H7 (cell line): ENCODE data around the gene ASCC2. TPM values are rescaled to one million over a fixed set of nuclear protein-coding genes. Genes with fewer than 3 reads are reported as not detected.

Experiments
- DNase-seq: peaks from one replicate; pipeline ENCODE4 v3.0.0; 2012
- H3K27me3 ChIP-seq: 2 replicates; pipeline ENCODE4 v1.6.0; 2011; ENCODE audit warnings: mild to moderate bottlenecking, low read length; ENCODE audit not compliant: control insufficient read depth, insufficient read depth
- H3K36me3 ChIP-seq: replicated peaks from 2 replicates; pipeline ENCODE4 v1.5.1; 2011; ENCODE audit warnings: low read length; ENCODE audit not compliant: control insufficient read depth, insufficient read depth
- H3K4me3 ChIP-seq: 2 replicates; pipeline ENCODE4 v1.5.1; 2011; ENCODE audit warnings: low read depth, mild to moderate bottlenecking, control low read depth, low read length, moderate library complexity; ENCODE audit not compliant: insufficient read depth
- total RNA-seq: library from RNA; depleted of rRNA; stranded (reverse); fragments of >200 nt; shearing (Covaris generic); gene quantifications from 2 replicates; pipeline ENCODE4 v1.2.3, GENCODE V29; 2014

The ASCC2 gene
- total RNA-seq, 1 experiment from 2014 or later: 26.7 TPM

DNA sequence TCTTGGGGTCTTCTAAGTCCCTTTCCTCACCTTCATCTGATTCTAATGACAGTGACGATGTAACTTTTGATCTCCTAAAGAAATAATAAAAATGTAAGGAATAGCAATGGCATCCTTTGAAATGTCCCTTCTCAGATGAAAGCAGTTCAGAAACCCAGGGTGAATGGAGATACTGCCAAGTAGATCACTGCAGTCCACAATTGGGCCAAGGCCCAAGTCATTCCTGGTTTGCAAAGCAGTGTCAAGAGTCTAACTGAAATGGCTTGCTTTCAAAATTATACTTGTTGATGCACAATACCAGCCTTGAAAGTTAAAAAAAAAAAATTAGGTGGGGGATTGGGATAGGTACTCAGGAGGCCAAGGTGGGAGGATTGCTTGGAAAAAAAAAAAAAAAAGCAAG, 20.4 kb downstream of the ASCC2 start:
- Histone ChIP-seq H3K27me3 (no peaks in the 10 kb centered on the region), H3K4me3 (no peak overlapping the region), H3K36me3 (peaks cover 14% of the 10 kb centered on the region)
- no peak for DNase-seq

DNA sequence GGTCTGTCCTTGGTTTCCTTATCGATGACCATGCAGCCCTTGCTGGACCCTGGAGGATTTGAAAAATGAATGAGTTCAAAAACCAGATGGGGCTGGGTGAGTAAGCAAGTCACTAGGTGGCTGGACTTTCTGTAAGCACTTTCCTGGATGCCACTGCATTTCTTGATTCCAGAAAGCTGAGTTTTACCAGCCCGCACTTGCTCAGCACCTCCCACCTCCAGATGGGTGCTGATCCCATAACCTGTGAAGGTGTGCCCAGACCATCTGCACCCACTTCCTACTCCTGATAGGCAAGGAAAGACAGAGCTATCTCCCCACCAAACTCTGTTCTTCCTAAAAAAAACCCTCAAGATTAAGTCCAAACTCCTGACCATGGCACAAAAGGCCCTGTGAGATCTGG, 21.1 kb downstream of the ASCC2 start:
- no peak for DNase-seq
- H3K36me3 ChIP-seq: peaks cover 15% of the 10 kb centered on the region
- H3K4me3 ChIP-seq: no peak overlapping the region
- no peaks in the 10 kb centered on the region for H3K27me3 ChIP-seq

DNA sequence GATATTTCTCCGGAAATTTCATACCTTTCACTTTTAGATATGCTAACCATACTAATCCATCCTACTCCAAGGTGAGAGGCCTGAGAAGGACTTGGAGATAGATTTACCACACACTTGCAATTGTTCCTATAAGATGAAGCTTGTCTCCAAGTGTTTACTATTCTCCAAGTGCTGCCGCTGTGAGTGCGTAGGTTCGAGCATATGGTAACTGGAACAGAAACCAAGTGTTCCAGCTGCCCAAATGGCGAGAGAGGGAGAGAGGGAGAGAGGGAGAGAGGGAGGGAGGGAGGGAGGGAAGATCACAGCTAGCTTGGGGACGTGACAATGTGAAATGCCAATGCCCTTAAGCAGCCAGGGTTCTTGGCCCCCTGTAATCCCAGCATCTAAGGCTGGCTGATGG, 21.5 kb downstream of the ASCC2 start:
- no peak for DNase-seq
- H3K4me3 ChIP-seq: no peak overlapping the region
- H3K27me3 ChIP-seq: no peaks in the 10 kb centered on the region
- peaks cover 14% of the 10 kb centered on the region for H3K36me3 ChIP-seq

- H3K4me3 ChIP-seq: no peak overlapping the region
- no peak for DNase-seq
- no peaks in the 10 kb centered on the region for H3K27me3 ChIP-seq
- H3K36me3 ChIP-seq: peaks cover 11% of the 10 kb centered on the region
Measured at GRCh38 chr22:29816128-29816527, 21.9 kb downstream of the ASCC2 start.

- Histone ChIP-seq H3K4me3 (no peak overlapping the region), H3K27me3 (no peaks in the 10 kb centered on the region), H3K36me3 (peaks cover 11% of the 10 kb centered on the region)
- no peak for DNase-seq
Measured at GRCh38 chr22:29815580-29815979, 22.5 kb downstream of the ASCC2 start.

- DNase-seq: no peak
- H3K36me3 ChIP-seq: peaks cover 11% of the 10 kb centered on the region
- no peaks in the 10 kb centered on the region for H3K27me3 ChIP-seq
- H3K4me3 ChIP-seq: no peak overlapping the region
Measured at GRCh38 chr22:29814003-29814402, 24.1 kb downstream of the ASCC2 start.

- Histone ChIP-seq H3K36me3 (peaks cover 9% of the 10 kb centered on the region), H3K27me3 (no peaks in the 10 kb centered on the region), H3K4me3 (no peak overlapping the region)
- DNase-seq: peak; percentile 56
Measured at GRCh38 chr22:29813563-29813962, 24.5 kb downstream of the ASCC2 start.

- H3K36me3 ChIP-seq: peaks cover 9% of the 10 kb centered on the region
- no peaks in the 10 kb centered on the region for H3K27me3 ChIP-seq
- no peak for DNase-seq
- no peak overlapping the region for H3K4me3 ChIP-seq
Measured at GRCh38 chr22:29813126-29813525, 24.9 kb downstream of the ASCC2 start.

DNA sequence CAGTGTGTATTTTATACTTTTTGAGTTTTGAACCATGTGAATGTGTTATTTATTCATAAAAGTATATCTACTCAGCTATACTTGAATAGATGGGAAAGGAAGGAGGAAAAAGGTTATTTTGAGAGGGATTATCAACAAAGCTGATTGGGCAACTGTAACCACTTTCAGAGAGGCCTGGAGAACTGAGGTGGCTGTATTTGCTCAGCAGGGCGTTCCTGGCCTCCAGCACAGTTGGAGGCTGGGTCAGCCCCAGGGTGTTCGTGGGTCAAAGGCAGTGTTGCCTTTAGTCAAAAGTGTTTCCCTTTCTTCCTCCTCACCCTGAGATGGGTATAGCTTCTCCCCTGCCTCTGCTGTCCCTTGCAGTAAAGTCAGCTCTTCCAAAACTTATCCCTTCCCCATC, 26.7 kb downstream of the ASCC2 start:
- DNase-seq: no peak
- Histone ChIP-seq H3K36me3 (peaks cover 15% of the 10 kb centered on the region), H3K27me3 (no peaks in the 10 kb centered on the region), H3K4me3 (no peak overlapping the region)

GRCh38 chr22:29810216-29810615, 27.9 kb downstream of the ASCC2 start:
- no peak for DNase-seq
- Histone ChIP-seq H3K4me3 (no peak overlapping the region), H3K36me3 (peaks cover 24% of the 10 kb centered on the region), H3K27me3 (no peaks in the 10 kb centered on the region)

- H3K36me3 ChIP-seq: peaks cover 18% of the 10 kb centered on the region
- no peaks in the 10 kb centered on the region for H3K27me3 ChIP-seq
- DNase-seq: no peak
- no peak overlapping the region for H3K4me3 ChIP-seq
Measured at GRCh38 chr22:29806196-29806595, 31.9 kb downstream of the ASCC2 start.

- Histone ChIP-seq H3K36me3 (peaks cover 24% of the 10 kb centered on the region), H3K27me3 (no peaks in the 10 kb centered on the region), H3K4me3 (no peak overlapping the region)
- DNase-seq: no peak
Measured at GRCh38 chr22:29804985-29805384, 33.1 kb downstream of the ASCC2 start.

- no peak for DNase-seq
- peaks cover 28% of the 10 kb centered on the region for H3K36me3 ChIP-seq
- H3K27me3 ChIP-seq: no peaks in the 10 kb centered on the region
- H3K4me3 ChIP-seq: no peak overlapping the region
Measured at GRCh38 chr22:29803190-29803589, 34.9 kb downstream of the ASCC2 start.

DNA sequence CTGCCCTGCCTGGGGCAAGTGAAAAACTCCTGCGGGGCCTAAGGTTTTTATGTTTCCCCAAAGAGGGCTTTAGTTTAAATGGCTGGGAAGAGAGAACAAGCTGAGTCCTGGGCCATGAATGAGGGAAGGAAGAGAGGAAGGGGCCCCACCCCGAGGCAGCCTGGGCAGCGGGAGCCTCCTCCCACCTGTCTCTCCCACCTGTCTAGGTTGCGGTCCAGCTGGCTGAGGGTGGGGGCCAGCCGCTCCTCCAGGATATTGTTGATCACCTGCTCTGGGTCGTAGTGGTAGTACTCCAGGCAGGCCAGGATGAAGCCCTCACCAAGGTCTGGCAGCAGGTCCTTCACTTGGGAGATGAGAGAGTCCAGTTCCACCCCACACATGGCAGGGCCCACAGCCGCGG, 36.3 kb downstream of the ASCC2 start:
- Histone ChIP-seq H3K27me3 (no peaks in the 10 kb centered on the region), H3K4me3 (no peak overlapping the region), H3K36me3 (peaks cover 25% of the 10 kb centered on the region)
- no peak for DNase-seq

DNA sequence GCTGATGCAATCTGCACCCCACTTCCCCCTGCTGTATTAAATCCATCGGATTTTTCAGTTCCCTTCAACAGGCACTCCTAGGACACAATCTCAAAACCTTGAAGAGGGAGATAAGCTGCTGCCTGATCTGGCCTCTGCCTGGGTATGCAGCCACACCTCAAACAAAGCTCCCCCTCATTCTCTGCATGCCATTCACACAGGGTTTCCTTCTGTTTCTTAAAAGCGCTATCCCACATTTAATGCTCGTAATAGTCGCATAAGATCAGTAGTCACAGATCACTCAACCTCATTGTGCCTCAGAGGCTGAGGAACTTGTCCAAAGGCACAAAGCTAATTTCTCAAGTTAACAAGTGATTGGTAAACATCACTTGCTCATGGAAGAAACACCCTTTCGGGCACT, 36.9 kb downstream of the ASCC2 start:
- no peak overlapping the region for H3K4me3 ChIP-seq
- no peaks in the 10 kb centered on the region for H3K27me3 ChIP-seq
- peaks cover 19% of the 10 kb centered on the region for H3K36me3 ChIP-seq
- DNase-seq: no peak

- Histone ChIP-seq H3K4me3 (no peak overlapping the region), H3K36me3 (peaks cover 11% of the 10 kb centered on the region), H3K27me3 (no peaks in the 10 kb centered on the region)
- DNase-seq: no peak
Measured at GRCh38 chr22:29799217-29799680, 38.8 kb downstream of the ASCC2 start.
